HEK293 (cell line): ENCODE measurements around the gene CEP70.

ENCODE experiments used
- ZNF146 ChIP-seq: fragments of 450-650 bp; formaldehyde crosslinking; IDR thresholded peaks from 2 replicates; pipeline ENCODE4 v1.5.1; 2016; ENCODE audit warnings: missing biosample characterization, missing genetic modification characterization
- TF ChIP-seq, protein P1 (sequence below): fragments of 450-650 bp; formaldehyde crosslinking; IDR thresholded peaks from 2 replicates; pipeline ENCODE4 v1.5.1; 2016; ENCODE audit warnings: missing biosample characterization, missing genetic modification characterization

DNA sequence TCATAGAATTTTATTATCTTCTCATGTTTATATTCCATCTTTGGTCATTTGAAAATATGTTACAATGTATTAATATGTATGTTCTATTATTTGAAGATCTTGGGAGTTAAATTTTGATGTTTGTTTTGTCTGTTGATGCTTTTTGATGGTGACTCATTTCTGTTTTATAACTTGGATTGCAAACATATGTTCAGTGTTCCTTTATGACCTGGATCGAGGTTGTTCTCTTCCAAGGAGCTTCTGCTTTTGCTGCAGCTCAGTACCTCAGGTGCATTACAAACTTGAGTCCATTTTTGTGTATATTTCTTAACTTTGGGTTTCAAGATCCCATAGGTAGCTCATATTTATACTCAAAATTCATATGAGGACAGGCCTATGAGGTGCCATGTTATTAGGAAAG lies 122.6 kb downstream of the CEP70 start:
- no peak for TF ChIP-seq ZNF146 (tag by site-specific recombination)
- TF ChIP-seq, protein P1, sequence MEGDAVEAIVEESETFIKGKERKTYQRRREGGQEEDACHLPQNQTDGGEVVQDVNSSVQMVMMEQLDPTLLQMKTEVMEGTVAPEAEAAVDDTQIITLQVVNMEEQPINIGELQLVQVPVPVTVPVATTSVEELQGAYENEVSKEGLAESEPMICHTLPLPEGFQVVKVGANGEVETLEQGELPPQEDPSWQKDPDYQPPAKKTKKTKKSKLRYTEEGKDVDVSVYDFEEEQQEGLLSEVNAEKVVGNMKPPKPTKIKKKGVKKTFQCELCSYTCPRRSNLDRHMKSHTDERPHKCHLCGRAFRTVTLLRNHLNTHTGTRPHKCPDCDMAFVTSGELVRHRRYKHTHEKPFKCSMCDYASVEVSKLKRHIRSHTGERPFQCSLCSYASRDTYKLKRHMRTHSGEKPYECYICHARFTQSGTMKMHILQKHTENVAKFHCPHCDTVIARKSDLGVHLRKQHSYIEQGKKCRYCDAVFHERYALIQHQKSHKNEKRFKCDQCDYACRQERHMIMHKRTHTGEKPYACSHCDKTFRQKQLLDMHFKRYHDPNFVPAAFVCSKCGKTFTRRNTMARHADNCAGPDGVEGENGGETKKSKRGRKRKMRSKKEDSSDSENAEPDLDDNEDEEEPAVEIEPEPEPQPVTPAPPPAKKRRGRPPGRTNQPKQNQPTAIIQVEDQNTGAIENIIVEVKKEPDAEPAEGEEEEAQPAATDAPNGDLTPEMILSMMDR (tag by site-specific recombination), result no peak
